Coronary artery (tissue), 2 donors: Measurements from ENCODE around the gene BCAS4.

Experiments used
- DNase-seq: peaks from one replicate; pipeline ENCODE4 v3.0.0-alpha.2; 2017; ENCODE audit warnings: low spot score
- H3K27ac ChIP-seq, 2 donors: fragments of 200-600 bp; sonication (generic); one replicate each; pipeline ENCODE4 v1.5.1; 2016 to 2019
- H3K4me3 ChIP-seq: fragments of 200-600 bp; sonication (generic); 2 replicates; pipeline ENCODE4 v1.5.1; 2016; ENCODE audit warnings: mild to moderate bottlenecking, moderate library complexity
- CTCF ChIP-seq: fragments of 200-600 bp; sonication (generic); IDR thresholded peaks from one replicate; pipeline ENCODE4 v1.5.1; 2019; ENCODE audit warnings: antibody characterized with exemption

BCAS4 gene

GRCh38 chr20:50813801-50814200 lies 18.9 kb downstream of the BCAS4 start:
- DNase-seq, result no peak
- H3K4me3 ChIP-seq, result no peak overlapping the region
- H3K27ac ChIP-seq, result no peak overlapping the region
- TF ChIP-seq CTCF, result no peak

DNA sequence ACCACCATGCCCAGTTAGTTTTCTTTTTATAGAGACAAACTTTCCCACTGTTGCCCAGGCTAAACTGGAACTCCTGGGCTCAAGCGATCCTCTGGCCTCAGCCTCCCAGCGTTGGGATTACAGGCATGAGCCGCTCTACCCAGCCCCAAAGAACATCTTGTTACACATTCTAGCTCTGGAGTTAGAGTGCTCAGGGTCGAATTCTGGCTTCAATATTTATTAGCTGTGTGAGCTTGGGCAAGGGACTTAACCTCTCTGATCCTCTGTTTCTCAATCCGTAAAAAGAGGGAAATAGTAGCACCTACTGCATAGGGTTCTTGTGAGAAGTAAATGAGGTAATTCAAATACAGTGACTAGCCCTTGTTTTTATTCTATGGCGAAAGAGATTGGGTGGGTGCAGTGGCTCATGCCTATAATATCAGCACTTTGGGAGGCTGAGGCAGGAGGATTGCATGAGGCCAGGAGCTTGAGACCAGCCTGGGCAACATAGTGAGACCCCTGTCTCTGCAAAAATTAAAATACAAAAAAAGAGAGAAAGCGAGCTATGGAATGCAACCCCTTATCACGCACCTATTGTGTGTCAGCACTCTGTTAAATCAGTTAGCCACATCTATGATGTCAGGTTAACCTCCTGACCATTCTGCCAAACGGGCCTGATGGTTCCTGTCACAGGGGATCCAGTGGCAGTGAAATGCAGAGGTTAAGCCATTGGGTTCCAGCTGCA lies 19.7 kb downstream of the BCAS4 start:
- no peak for DNase-seq
- no peak overlapping the region for H3K4me3 ChIP-seq
- H3K27ac ChIP-seq, result peak overlapping the region in 1 of 2 donors; percentile 76
- no peak for TF ChIP-seq CTCF

DNA sequence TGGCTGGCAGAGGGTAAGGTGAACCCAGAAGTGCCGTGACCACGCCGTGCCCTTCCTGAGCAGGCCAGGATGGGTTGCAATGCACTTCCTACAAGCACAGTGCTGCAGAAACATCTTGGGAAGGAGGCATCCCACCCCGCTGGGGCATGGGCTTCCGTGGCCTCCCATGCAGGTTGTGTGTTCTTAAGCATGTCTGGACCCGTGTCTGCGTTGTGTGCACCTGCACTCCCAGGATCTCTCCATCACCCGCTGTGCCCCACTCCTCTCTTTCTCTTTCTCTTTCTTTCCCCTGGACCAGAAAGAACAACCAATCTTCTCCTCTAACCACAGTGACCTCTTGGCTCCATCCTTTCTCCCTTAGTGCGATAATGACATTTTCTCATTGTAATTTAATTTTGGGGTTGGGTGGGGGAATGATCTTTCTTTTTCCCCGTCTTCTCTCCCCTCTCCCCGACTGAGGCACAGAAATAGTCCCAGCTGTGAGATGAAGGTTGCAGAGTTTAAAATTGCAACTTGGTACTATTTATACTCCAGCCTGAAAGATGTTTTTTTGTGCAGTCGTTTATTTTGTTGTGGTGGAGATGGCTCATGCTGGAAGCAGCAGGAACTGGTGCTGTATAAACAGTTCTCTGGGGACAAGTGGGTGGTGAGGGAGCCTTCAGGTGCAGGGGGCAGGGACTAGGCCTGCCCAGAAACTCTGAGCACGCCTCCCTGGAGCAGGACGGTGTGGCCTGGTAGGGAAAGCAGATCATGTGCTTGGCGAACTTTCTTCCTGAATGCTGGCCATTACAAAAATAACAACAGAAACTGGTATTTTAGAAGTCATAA lies 20.5 kb downstream of the BCAS4 start:
- TF ChIP-seq CTCF, result no peak
- Histone ChIP-seq H3K27ac (peak overlapping the region; percentile 44 to 76), H3K4me3 (no peak overlapping the region)
- no peak for DNase-seq

GRCh38 chr20:50817776-50818172 lies 22.9 kb downstream of the BCAS4 start:
- TF ChIP-seq CTCF, result no peak
- peak overlapping the region in 1 of 2 donors; percentile 11 for H3K27ac ChIP-seq
- no peak for DNase-seq
- H3K4me3 ChIP-seq, result no peak overlapping the region

GRCh38 chr20:50819349-50819748 lies 24.5 kb downstream of the BCAS4 start:
- Histone ChIP-seq H3K27ac (no peak overlapping the region), H3K4me3 (no peak overlapping the region)
- DNase-seq, result no peak
- TF ChIP-seq CTCF, result no peak

DNA sequence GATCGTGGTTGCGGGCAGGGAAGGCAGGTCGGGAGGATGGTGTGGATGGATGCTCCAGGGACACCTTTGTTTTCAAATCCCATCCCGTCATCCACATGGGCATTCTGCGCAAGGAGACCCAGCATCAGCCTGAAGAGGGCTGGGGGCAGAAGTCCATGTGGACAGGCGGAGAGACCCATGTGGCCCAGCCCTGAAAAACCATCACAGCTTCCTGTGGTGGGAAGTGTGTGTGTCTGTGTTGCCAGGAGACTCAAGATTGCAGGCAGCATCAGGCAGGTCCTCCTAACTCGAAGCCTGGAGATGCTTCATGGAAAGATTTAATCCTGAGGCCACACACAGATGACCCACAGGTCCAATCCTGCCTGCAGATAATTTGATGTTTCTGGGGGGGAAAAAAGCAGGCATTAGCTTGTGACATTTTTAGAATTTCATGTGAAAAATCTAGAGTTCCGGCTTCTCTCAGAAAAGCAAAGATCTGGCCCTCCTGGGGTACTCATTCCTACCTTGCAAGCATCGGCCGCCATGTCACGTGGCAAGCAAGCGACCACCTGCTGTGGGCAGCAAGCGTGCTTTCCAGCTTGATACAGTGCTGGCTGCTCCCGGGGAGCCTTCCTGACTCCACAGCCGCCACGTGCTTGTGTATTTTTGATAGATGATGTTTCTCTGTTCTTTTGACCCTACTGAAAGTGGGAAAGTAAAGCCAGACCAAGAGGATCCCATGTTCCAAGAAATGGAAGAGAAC lies 25.8 kb downstream of the BCAS4 start:
- TF ChIP-seq CTCF, result no peak
- Histone ChIP-seq H3K4me3 (no peak overlapping the region), H3K27ac (no peak overlapping the region)
- no peak for DNase-seq
